Dedifferentiated amniotic fluid mesenchymal stem cell (primary cell): ENCODE measurements around the gene GDI2.

Source experiments
- DNase-seq: peaks from one replicate; pipeline ENCODE4 v3.0.0-alpha.2; 2016; ENCODE audit errors: extremely low spot score

GDI2 gene

GRCh38 chr10:5743736-5744135 lies 69.5 kb downstream of the GDI2 start:
- DNase-seq: no peak

GRCh38 chr10:5742116-5742515 lies 71.1 kb downstream of the GDI2 start:
- no peak for DNase-seq

- DNase-seq: no peak
Observed at GRCh38 chr10:5741276-5741675, 72.0 kb downstream of the GDI2 start.

- no peak for DNase-seq
Observed at GRCh38 chr10:5738427-5738826, 74.8 kb downstream of the GDI2 start.

- no peak for DNase-seq
Observed at GRCh38 chr10:5737352-5737751, 75.9 kb downstream of the GDI2 start.

- DNase-seq: no peak
Observed at GRCh38 chr10:5736591-5736990, 76.6 kb downstream of the GDI2 start.

- DNase-seq: no peak
Observed at GRCh38 chr10:5735119-5735518, 78.1 kb downstream of the GDI2 start.

GRCh38 chr10:5732141-5732540 lies 81.1 kb downstream of the GDI2 start:
- DNase-seq: no peak

GRCh38 chr10:5731559-5731958 lies 81.7 kb downstream of the GDI2 start:
- no peak for DNase-seq

- DNase-seq: no peak
Observed at GRCh38 chr10:5730766-5731165, 82.5 kb downstream of the GDI2 start.

- no peak for DNase-seq
Observed at GRCh38 chr10:5723692-5724091, 89.5 kb downstream of the GDI2 start.

GRCh38 chr10:5720182-5720581 lies 93.1 kb downstream of the GDI2 start:
- DNase-seq: no peak

GRCh38 chr10:5719546-5719945 lies 93.7 kb downstream of the GDI2 start:
- DNase-seq: no peak
